NCI-H226 (cell line): ENCODE results near the gene HOXC4.
"Not testable (repeated sequence)": the region's sequence is repeated elsewhere in the genome, so short reads cannot be mapped to it uniquely, and the experiment has no call there.

Source experiments
- DNase-seq: peaks from one replicate; pipeline ENCODE4 v3.0.0-alpha.2; 2015

HOXC4 gene

GRCh38 chr12:54041097-54041690 is 12.4 kb upstream of the HOXC4 start:
- no peak for DNase-seq

GRCh38 chr12:54042033-54042432 is 11.6 kb upstream of the HOXC4 start:
- not testable (repeated sequence) for DNase-seq

DNA sequence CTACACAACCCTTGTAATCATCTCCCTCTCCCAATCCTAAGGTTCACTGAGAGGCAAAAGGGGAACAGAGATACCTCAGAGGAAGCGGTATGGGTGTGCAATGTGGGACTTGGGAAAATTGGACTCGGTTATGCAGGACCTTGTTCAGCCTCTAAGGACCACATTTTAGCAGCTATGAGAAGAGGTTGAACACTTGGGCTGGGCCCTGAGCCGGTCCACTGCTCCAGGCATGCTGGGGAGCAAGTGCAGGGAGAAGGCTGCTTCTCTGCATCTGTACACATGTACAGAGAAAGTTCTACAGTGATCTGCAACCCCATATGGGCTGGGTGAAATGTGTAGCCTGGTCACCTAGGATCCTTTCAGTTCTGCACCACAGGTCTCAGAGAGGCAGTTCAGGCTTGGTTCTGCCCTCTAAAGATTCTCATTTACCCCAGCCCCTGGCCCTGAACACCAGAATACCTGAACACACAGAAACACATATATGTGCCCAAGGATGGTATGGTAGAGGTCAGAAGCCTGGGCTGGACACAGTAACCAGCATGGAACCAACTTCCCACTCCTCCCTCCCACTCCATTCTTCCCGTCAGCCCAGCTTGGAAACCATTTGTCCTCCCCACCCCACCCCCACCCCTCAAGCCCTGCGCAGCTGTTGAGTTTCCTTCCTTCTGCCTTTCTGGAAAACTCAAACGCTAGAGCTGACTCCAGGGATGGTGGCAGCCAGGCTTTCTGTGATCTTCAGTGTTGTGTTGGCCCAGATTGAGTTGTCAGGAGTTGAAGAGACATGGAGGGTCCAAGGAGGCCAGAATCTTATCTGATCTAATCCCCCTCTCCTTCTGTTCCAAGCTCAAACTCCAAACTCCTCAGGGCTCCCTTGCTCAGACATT is 10.4 kb upstream of the HOXC4 start:
- no peak for DNase-seq

- no peak for DNase-seq
These were observed 9.1 kb upstream of the HOXC4 start for GRCh38 chr12:54044425-54045103.

DNA sequence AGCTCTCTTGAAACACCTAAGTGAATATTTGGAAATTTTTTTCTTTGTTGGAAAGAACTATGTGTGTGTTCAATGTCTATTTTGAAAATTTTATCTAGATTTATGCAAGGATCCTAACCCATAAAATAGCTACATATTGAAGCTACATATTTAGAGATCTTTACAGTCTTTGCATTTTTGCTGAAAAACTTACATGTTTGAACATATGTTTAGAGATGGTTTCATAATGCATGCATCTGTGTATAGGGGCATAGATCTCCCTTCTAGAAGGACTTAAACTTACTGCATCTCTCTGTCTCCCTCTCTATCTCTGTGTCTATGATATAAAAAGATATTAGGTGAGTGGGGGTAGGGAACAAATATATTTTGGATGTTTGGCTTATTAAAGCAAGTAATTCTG is 8.2 kb upstream of the HOXC4 start:
- DNase-seq, result no peak

DNA sequence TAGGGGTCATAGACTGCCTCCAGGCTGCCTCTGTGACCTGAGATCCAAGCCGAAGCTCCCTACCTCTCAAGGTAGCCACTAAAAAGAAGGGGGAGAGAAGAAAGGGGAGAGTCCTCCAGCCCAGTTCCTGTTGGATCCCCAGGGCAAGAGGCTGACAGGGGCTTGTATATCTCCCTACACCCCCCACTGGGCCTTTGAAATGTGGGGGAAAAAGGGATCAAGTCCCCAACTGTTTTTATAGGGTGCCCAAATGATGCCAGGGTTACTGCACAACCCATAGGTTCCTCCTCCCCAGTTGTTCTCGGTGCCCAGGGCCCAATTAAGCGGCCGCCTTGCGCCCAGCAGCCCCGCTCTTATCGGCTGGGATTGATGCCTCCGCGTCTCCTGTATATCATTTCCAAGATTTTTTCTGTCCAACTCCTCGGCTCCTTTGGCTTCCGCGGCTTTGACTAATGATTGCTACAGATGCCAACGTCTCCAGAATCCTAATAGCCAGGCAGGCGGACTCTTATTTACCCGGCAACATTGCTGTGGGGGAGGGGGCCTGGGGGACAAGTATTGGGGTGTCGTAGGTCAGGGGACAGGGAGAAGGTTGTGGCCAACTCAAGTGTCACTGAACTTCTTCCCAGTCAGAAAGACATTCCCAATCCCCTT is 7.6 kb upstream of the HOXC4 start:
- no peak for DNase-seq

DNA sequence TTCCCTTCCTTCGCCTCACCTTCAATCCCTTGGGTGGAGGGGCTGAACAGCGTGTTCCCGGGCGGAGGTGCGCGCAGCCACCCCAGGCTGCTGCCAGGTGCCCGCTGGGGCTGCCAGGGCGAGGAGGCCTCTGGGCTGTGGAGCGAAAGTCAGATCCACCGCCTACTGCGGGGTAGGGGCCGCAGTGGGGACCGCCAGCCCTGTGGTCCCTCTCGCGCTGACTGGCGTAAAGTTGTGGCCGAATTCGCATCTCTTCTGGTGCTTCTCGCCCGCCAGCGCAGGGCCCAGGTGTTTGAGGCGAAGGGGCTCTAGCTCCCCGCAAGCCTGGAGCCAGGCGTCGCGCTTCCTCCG is 6.9 kb upstream of the HOXC4 start:
- DNase-seq, result no peak

- no peak for DNase-seq
These were observed 6.3 kb upstream of the HOXC4 start for GRCh38 chr12:54047160-54047963.

DNA sequence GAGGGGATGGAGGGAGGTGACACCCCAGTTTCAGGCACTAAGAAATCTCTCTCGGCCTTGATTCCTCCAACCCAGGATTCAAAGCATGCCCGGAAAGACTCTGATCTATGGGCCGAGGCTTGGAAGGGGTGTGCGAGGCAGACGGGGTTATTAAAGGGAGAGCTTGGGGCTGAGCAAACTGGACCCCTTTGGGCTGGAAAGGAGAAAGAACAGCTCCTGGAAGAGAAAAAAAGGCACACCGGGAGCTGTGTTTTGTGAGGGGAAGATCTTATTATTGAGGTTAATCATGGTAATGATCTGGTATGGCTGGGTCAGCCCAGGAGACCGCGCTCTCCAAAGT is 5.7 kb upstream of the HOXC4 start:
- DNase-seq, result no peak

DNA sequence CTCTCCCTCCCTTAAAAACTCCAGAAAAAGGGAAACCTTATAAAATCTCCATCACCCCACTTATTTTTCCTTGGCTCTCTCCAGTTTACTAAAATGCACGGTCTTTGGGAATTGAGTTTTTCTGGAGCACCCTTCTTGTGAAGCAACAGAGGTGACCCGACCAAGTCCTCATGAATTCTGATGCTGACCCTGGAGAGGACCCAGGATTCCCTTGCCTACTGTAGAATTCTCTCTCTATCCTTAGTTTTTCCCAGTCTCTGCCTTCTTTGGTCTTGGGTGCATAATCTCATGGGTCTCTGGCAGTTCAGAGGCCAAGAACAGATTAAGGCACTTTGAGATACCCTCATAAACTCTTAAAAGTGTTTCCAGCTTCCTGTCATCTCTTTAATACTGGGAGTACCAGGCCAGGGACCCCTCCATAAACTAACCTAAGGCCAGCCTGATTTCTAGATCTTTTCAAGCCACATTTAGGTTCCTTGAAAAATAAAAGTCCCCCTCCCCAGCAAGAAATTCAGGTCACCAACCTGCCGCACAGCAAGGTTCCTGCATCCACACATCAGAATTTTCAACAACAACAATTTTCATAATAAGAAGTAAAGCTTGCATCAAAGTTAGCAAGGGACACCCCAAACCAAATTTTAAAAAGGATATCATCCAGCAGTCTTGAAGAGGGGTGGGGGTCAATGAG is 5.1 kb upstream of the HOXC4 start:
- no peak for DNase-seq

DNA sequence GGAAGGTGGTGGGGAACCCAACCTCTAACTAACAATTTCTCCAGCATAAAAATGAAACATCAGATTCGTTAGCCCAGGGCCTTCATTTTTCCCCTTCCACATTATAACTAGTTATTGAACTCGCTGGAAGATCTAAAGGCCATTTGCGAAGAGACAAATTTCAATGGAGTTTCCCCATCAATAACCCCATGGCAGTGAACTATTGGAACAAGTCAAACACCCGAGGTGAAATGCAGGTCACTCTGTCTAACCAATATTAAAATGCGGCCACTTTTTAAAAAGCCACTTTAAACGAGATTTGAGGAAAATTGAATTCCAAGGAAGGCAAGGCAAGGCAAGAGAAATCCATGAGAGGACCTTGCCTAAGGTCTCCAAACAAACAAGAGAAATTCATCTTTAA is 4.5 kb upstream of the HOXC4 start:
- no peak for DNase-seq

DNA sequence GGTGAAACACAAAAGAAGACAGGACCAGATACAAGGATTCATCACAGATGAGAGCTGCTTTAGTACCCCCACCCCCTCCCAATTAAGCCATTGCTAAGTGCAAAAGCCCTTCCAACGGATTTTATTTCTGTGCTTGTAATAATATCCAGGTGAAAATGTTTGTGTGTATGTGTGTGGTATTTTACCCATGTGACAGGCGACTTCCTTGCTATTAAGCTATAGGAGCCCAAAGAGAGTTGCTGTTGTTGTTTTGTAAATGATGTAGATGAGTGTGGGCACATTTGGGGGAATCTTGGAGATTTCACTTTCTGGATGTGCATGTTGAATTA is 3.2 kb upstream of the HOXC4 start:
- DNase-seq, result no peak

GRCh38 chr12:54051026-54051842 is 2.4 kb upstream of the HOXC4 start:
- DNase-seq, result no peak

- no peak for DNase-seq
These were observed 1.7 kb upstream of the HOXC4 start for GRCh38 chr12:54051874-54052437.

- no peak for DNase-seq
These were observed 1.1 kb upstream of the HOXC4 start for GRCh38 chr12:54052438-54053002.

GRCh38 chr12:54053003-54053750 is 458 bp upstream of the HOXC4 start:
- no peak for DNase-seq

DNA sequence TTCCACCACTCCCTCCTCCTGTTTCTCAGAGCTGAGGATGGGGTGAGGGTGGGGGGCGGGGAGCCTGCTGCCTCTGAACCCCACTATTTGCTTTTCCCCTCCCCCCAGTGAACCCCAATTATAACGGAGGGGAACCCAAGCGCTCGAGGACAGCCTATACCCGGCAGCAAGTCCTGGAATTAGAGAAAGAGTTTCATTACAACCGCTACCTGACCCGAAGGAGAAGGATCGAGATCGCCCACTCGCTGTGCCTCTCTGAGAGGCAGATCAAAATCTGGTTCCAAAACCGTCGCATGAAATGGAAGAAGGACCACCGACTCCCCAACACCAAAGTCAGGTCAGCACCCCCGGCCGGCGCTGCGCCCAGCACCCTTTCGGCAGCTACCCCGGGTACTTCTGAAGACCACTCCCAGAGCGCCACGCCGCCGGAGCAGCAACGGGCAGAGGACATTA is 1.1 kb downstream of the HOXC4 start:
- no peak for DNase-seq

- DNase-seq, result no peak
These were observed 1.9 kb downstream of the HOXC4 start for GRCh38 chr12:54055552-54055951.

- no peak for DNase-seq
These were observed 2.5 kb downstream of the HOXC4 start for GRCh38 chr12:54056110-54056509.
